HG02840 (cell line): ENCODE data around the gene IL1RAPL2.
"Not testable (repeated sequence)": the region's sequence is repeated elsewhere in the genome, so short reads cannot be mapped to it uniquely, and the experiment has no call there.

Experiments
- ATAC-seq: cut with Tn5 transposase; IDR thresholded peaks from one replicate; pipeline ENCODE4 v1.9.1; 2021; ENCODE audit warnings: mild to moderate bottlenecking, moderate library complexity, moderate number of reproducible peaks; ENCODE audit not compliant: unreplicated experiment, low FRiP score

IL1RAPL2 gene

GRCh38 chrX:104565791-104566680, at the start of gene IL1RAPL2:
TSS of gene IL1RAPL2 (plus strand) at chrX:104566199.
- no peak for ATAC-seq

DNA sequence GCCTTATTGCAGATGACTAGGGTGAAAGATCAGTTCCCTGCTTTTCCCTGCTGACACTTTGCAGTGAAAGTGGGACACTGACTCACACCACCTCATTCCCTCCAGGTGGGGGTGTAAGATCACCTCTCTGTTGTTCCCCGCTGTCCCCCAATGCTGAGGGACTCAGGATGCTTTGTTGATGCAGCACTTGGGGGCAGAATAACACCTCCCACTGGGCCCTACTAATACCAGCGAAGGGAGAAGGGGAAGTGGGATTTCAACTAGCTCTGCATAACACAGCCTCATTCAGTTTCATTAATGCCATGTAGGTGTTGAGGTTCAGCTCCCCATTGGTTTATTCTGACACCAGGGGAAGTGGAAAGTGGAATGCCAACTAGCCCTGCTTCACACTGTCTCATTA, 43.6 kb upstream of the IL1RAPL2 start:
- no peak for ATAC-seq

- no peak for ATAC-seq
These were observed 42.1 kb upstream of the IL1RAPL2 start for GRCh38 chrX:104523858-104524257.

DNA sequence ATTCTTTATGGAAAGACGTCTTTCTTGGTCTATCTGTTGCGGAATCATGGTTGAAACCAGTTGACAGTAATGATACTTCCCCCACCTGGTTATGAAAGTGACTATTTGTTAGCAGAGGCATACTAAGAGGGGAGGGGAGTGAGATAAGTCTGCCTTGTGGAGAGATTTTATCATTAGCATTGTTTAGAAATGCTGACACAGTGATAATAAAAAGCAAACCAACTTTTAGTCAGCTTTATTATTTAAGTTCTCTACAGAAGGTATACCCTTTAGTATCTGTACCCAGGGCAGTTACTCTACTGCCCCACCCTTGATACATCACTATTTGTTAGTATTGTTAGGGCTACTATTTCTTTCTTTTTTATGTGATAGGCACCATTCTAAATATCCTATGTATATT, 26.9 kb upstream of the IL1RAPL2 start:
- ATAC-seq: no peak

- ATAC-seq: not testable (repeated sequence)
These were observed 23.6 kb upstream of the IL1RAPL2 start for GRCh38 chrX:104542447-104542846.

GRCh38 chrX:104564335-104564734, 1.7 kb upstream of the IL1RAPL2 start:
- no peak for ATAC-seq

GRCh38 chrX:104564921-104565703, 887 bp upstream of the IL1RAPL2 start:
- ATAC-seq: no peak

GRCh38 chrX:104566681-104567501, 892 bp downstream of the IL1RAPL2 start:
- no peak for ATAC-seq

DNA sequence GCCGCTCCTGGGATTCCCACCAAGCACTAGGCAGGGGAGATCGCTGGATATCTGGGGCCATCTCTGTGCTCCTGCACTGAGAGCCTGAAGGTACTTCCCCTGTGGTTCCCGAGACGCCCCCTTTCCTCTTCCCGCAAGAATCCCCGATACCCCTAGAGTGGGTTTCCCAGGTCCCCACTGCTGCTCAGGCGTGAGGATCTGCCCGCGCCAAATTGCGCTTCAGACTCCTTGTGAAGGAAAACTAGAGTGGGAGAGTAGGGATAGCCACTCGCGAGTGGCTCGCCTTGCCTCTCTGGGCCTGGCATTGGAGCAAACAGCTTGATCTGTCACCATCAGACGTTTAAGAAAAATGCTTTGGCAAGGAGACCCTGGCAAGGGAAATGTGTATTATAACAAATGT, 1.5 kb downstream of the IL1RAPL2 start:
- ATAC-seq: no peak

DNA sequence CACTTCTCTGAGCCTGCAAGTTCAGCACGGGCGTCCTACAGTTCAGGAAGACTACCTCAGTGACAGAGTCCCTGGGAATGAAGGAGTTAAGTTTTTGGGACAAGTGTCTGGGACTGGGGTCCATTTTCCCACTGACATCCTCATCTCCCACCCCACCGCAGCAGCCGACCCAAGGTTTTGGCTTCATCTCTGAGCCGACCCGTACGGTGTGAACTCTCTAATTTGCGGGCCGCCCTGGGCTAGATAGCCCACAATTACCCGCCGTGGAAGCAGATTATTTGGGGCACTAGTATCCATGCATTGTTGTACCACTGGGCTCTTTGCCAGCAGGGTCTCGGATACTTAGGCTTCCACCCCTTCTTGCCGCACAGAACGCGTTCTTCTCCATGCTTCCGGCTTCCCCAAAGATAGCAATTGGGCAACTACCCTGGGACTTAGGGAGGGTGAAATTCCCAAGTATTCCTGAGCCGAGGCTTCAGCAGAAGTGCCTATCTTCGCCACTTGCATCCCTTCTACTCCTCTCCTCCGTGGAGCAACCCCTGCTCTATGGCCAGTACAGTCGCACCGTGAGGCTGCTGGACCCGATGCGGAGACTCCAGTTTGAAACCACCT, 2.4 kb downstream of the IL1RAPL2 start:
- no peak for ATAC-seq

DNA sequence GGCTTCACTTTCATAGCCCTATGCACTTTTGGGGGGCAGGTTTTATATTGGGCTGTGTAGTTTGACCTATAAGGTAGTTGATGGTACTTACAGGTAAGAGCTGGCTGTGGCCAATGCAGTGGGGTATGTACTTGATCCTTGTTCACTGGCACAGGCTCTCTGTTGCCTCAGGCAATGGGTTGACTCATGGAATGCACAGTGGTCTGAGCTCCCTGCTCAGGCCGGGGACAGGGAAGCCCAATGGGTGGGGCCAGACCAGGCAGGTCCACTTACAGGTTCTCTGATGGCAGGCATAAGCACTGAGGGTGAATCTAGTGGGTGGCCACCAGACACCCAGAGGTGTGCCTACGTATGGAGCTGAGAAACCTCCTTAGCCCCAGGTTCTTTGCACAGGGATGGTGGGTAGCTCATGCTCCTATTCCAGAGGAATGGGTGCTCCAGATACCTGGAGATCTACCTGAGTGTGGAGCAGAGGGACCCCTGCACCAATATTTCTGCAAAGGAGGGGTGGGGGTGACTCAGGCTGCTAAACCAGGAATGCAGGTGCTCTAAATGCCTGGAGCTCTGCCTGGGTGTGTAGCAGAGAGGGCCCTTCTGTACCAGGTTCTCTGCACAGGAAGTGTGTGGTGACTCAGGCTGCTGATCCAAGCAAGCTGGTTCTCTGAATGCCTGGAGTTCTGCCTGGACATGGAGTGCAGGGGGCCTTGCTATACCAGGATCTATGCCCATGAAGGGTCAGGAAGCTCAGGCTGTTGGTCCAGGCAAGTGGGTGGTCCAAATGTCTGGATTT, 52.3 kb downstream of the IL1RAPL2 start:
- no peak for ATAC-seq

- no peak for ATAC-seq
These were observed 55.8 kb downstream of the IL1RAPL2 start for GRCh38 chrX:104621781-104622180.

GRCh38 chrX:104641176-104641575, 75.2 kb downstream of the IL1RAPL2 start:
- no peak for ATAC-seq

GRCh38 chrX:104647084-104647483, 81.1 kb downstream of the IL1RAPL2 start:
- no peak for ATAC-seq

- no peak for ATAC-seq
These were observed 93.2 kb downstream of the IL1RAPL2 start for GRCh38 chrX:104659005-104659744.

DNA sequence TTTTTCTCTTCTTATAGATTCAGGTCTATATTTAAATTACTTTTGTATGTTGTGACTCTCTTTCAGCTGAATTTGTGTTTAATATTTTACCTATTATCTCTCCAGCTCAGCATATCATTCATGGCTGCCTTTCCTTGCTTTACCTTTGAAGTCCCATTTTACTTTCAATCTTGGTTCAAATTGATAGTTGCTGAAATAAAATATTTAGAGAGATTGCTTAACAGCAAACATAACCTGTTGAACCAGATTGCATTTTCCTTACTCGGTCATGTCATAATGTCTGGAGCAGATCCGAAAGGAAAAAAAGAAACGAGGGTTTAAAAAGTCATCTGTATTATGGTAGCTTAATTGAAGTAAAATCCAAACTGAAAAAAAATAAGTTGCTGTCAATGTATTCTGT, 94.1 kb downstream of the IL1RAPL2 start:
- ATAC-seq: no peak

GRCh38 chrX:104662694-104663093, 96.7 kb downstream of the IL1RAPL2 start:
- no peak for ATAC-seq

- no peak for ATAC-seq
These were observed 99.7 kb downstream of the IL1RAPL2 start for GRCh38 chrX:104665691-104666090.

- ATAC-seq: no peak
These were observed 102.6 kb downstream of the IL1RAPL2 start for GRCh38 chrX:104668550-104668949.
